Left renal pelvis (tissue), 4 donors: ENCODE measurements around the gene MFRP. TPM values are rescaled to one million over a fixed set of nuclear protein-coding genes. Genes with fewer than 3 reads are reported as not detected.

ENCODE experiments used
- DNase-seq, 4 donors: peaks; one replicate each; pipeline ENCODE4 v3.0.0-alpha.2; 2013; ENCODE audit warnings: low read depth in 4 of 4, low spot score in 3 of 4
- polyA plus RNA-seq, 4 donors: library from polyadenylated mRNA; unstranded; fragments of 120-200 nt; gene quantifications; one replicate each; pipeline ENCODE4 v1.2.1, GENCODE V29; 2013; ENCODE audit not compliant: insufficient read length in 4 of 4

Gene MFRP
- polyA plus RNA-seq, 4 donors, result not detected

- DNase-seq, result no peak
These were observed 27.3 kb downstream of the MFRP start for GRCh38 chr11:119319136-119319699.

GRCh38 chr11:119318240-119319135 lies 28.0 kb downstream of the MFRP start:
- DNase-seq, result no peak

DNA sequence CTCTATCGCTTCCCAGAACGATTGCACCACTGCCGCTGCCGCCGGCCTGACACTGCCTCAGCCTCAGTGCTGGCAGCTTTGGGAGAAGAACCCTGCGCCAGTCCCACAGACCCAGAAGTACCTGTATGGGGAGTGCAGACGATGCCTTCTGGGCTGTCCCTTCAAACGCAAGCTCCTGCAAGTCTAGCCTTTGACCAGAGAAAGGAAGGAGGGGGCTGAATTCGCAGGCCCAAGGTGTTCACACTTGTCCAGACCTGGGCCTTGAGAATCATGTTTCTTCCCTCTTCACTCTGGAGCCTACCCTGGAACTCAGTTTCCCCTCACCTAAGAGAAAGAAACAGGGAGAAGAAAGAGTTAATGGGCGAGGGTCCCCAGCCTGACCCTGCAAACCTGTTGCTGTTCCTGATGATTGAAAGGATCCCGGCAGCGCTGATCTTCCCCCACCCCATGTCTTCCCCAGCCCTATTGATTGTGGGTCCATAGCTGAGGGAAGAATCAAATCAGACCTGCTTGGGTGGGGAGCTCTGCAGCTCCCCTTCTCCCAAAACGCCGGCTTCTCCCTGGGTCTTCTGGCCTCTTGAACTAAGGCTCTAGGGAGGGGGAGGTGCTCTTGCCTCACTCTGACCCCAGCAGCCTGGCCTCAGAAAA lies 28.8 kb downstream of the MFRP start:
- DNase-seq, result no peak

GRCh38 chr11:119316729-119317591 lies 29.5 kb downstream of the MFRP start, which contains the start of gene MCAM:
Gene MCAM, minus strand, starts transcription at chr11:119317130. Its CDS starts 29 bp downstream, at chr11:119317101.
- DNase-seq, result no peak

GRCh38 chr11:119316016-119316728 lies 30.3 kb downstream of the MFRP start:
- no peak for DNase-seq

- DNase-seq, result no peak
These were observed 31.1 kb downstream of the MFRP start for GRCh38 chr11:119315131-119316015.

DNA sequence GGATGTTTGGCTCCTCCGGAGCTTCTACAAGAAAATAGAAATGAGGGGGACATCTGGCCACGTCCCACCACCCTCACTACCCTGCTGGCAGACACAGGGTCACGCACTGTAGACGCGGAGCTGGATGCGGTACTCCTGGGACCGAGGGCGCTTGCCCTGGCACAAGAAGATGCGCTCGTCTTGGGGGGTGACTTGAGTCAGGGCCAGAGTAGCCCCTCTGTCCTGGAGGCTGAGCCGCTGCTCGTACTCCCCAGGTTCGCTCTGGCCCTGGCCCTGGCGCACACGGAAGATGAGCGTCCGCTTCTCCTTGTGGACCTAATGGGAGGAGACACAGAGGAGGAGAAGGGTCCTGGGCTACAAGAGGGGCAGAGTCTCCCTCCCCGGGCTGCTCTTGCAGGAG lies 31.8 kb downstream of the MFRP start:
- DNase-seq, result no peak

GRCh38 chr11:119310682-119311052 lies 35.8 kb downstream of the MFRP start:
- DNase-seq, result no peak

GRCh38 chr11:119309953-119310681 lies 36.4 kb downstream of the MFRP start:
- no peak for DNase-seq

DNA sequence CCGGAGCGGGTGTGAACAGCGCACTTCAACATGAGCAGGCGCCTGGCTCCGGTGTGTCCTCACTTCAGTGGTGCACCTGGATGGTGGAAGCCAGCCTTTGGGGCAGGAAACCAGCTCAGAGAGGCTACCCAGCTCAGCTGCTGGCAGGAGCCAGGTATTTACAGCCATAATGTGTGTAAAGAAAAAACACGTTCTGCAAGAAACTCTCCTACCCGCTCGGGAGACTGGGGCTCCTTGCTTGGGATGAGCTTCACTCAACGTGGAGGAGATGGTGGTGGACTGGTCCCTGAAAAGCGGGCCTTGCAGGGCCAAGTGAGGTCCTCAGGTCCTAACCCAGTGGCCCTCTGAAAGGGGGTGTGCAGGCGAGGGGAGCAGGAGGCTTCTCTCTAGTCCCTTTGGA lies 37.1 kb downstream of the MFRP start:
- DNase-seq, result no peak

DNA sequence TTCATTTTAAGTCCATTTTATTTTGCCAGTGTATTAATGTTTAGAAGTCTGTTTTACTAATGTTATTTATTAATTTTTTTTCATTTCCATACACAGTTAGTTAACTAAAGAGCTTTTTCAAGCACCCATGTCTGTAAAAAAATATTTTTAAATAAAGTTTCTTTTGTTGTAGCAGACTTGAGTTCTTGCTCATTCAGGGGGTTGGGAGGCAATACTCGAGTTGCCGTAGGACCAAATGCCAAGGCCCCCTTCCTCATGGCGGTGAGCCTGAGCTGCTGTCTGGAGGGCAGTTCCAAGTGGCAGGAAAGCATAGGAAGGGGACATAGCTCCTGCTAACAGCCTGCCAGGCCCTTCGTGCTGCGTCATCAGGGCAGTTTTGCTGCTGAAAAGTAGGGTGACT lies 38.5 kb downstream of the MFRP start:
- DNase-seq, result no peak

- no peak for DNase-seq
These were observed 39.3 kb downstream of the MFRP start for GRCh38 chr11:119307219-119307618.

GRCh38 chr11:119306373-119306890 lies 40.1 kb downstream of the MFRP start:
- no peak for DNase-seq

GRCh38 chr11:119305556-119306372 lies 40.7 kb downstream of the MFRP start:
- no peak for DNase-seq

DNA sequence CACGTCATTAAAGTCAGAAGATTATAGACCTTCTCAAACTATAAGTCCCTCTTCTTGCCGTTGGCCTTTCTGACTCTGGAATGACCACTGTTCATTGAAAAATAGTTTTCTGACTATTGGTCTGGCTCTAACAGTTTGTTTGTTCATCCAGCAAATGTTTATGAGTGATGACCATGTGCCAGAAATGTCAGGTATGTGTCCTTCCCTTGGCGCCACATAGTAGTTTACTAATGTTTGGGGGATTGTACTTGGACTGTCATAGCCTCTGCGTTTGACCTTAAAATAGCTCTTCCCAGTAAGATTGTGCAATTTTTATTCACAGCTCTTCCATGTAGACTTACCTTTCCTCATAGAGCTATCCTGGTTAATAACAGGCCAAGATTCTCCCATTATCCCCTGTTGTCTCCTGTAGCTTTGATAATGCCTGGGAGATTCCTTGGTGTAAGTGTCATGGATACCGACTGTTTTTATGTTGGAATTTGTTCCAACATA lies 43.2 kb downstream of the MFRP start:
- DNase-seq, result no peak

- no peak for DNase-seq
These were observed 46.1 kb downstream of the MFRP start for GRCh38 chr11:119300198-119300964.
